HEK293 (cell line): ENCODE data around the gene KCNQ2.

Experiments used
- BCL11B ChIP-seq: fragments of 450-650 bp; formaldehyde crosslinking; IDR thresholded peaks from 2 replicates; pipeline ENCODE4 v1.5.1; 2016; ENCODE audit warnings: low read depth, missing biosample characterization, missing genetic modification characterization
- BCL6B ChIP-seq: fragments of 450-650 bp; formaldehyde crosslinking; IDR thresholded peaks from 2 replicates; pipeline ENCODE4 v1.5.1; 2017; ENCODE audit warnings: missing biosample characterization, missing genetic modification characterization
- HOXC10 ChIP-seq: sonication (generic); formaldehyde crosslinking; IDR thresholded peaks from 2 replicates; pipeline ENCODE4 v1.8.1; 2023; ENCODE audit warnings: mild to moderate bottlenecking, missing genetic modification reagents
- KLF8 ChIP-seq: fragments of 450-650 bp; formaldehyde crosslinking; IDR thresholded peaks from 2 replicates; pipeline ENCODE4 v1.5.1; 2016; ENCODE audit warnings: missing biosample characterization, missing genetic modification characterization
- KLF9 ChIP-seq: fragments of 450-650 bp; formaldehyde crosslinking; IDR thresholded peaks from 2 replicates; pipeline ENCODE4 v1.5.1; 2016; ENCODE audit warnings: missing biosample characterization, missing genetic modification characterization, low read depth
- OSR2 ChIP-seq: fragments of 450-650 bp; formaldehyde crosslinking; IDR thresholded peaks from 2 replicates; pipeline ENCODE4 v1.5.1; 2016; ENCODE audit warnings: missing biosample characterization, missing genetic modification characterization
- SCRT2 ChIP-seq: fragments of 450-650 bp; formaldehyde crosslinking; IDR thresholded peaks from 2 replicates; pipeline ENCODE4 v1.5.1; 2016; ENCODE audit warnings: missing biosample characterization, missing genetic modification characterization
- SP7 ChIP-seq: fragments of 450-650 bp; formaldehyde crosslinking; IDR thresholded peaks from 2 replicates; pipeline ENCODE4 v1.5.1; 2016; ENCODE audit warnings: missing biosample characterization, missing genetic modification characterization
- ZBTB17 ChIP-seq: fragments of 450-650 bp; formaldehyde crosslinking; IDR thresholded peaks from 2 replicates; pipeline ENCODE4 v1.5.1; 2016; ENCODE audit warnings: missing biosample characterization, missing genetic modification characterization
- ZBTB48 ChIP-seq: fragments of 450-650 bp; formaldehyde crosslinking; IDR thresholded peaks from 2 replicates; pipeline ENCODE4 v1.5.1; 2016; ENCODE audit warnings: missing biosample characterization, missing genetic modification characterization
- ZBTB7A ChIP-seq: fragments of 450-650 bp; formaldehyde crosslinking; IDR thresholded peaks from 2 replicates; pipeline ENCODE4 v1.5.1; 2016; ENCODE audit warnings: low read depth, missing biosample characterization, missing genetic modification characterization
- ZFP41 ChIP-seq: fragments of 450-650 bp; formaldehyde crosslinking; IDR thresholded peaks from 2 replicates; pipeline ENCODE4 v1.5.1; 2016; ENCODE audit warnings: missing biosample characterization, missing genetic modification characterization, borderline replicate concordance
- ZNF138 ChIP-seq: fragments of 450-650 bp; formaldehyde crosslinking; IDR thresholded peaks from 2 replicates; pipeline ENCODE4 v1.5.1; 2016; ENCODE audit warnings: missing biosample characterization, missing genetic modification characterization, borderline replicate concordance
- ZNF140 ChIP-seq: fragments of 450-650 bp; formaldehyde crosslinking; IDR thresholded peaks from 2 replicates; pipeline ENCODE4 v1.5.1; 2016; ENCODE audit warnings: missing biosample characterization, missing genetic modification characterization
- ZNF19 ChIP-seq: fragments of 450-650 bp; formaldehyde crosslinking; IDR thresholded peaks from 2 replicates; pipeline ENCODE4; 2016; ENCODE audit warnings: missing biosample characterization, missing genetic modification characterization, low read depth
- ZNF202 ChIP-seq: fragments of 450-650 bp; formaldehyde crosslinking; IDR thresholded peaks from 2 replicates; pipeline ENCODE4 v1.5.1; 2016; ENCODE audit warnings: missing biosample characterization, missing genetic modification characterization, borderline replicate concordance
- ZNF239 ChIP-seq: fragments of 450-650 bp; formaldehyde crosslinking; IDR thresholded peaks from 2 replicates; pipeline ENCODE4 v1.5.1; 2016; ENCODE audit warnings: missing biosample characterization, missing genetic modification characterization
- ZNF24 ChIP-seq: fragments of 450-650 bp; formaldehyde crosslinking; IDR thresholded peaks from 2 replicates; pipeline ENCODE4 v1.5.1; 2016; ENCODE audit warnings: missing biosample characterization, missing genetic modification characterization
- ZNF274 ChIP-seq, 2 experiments: fragments of 200-500 bp in 1 of 2; fragments of 450-650 bp in 1 of 2; sonication (Bioruptor generic) in 1 of 2; formaldehyde crosslinking in 1 of 2; IDR thresholded peaks; 2 replicates each; pipeline versions ENCODE4 v1.5.1 to v1.6.1; 2014 to 2016; ENCODE audit warnings: borderline replicate concordance in 1 of 2, inconsistent platforms in 1 of 2, low read length in 1 of 2, missing biosample characterization in 1 of 2, missing genetic modification characterization in 1 of 2
- ZNF324 ChIP-seq: fragments of 450-650 bp; formaldehyde crosslinking; IDR thresholded peaks from 2 replicates; pipeline ENCODE4 v1.5.1; 2016; ENCODE audit warnings: missing biosample characterization, missing genetic modification characterization
- ZNF404 ChIP-seq: fragments of 450-650 bp; formaldehyde crosslinking; IDR thresholded peaks from 2 replicates; pipeline ENCODE4 v1.5.1; 2017; ENCODE audit warnings: missing biosample characterization, missing genetic modification characterization
- ZNF423 ChIP-seq: fragments of 450-650 bp; formaldehyde crosslinking; IDR thresholded peaks from 2 replicates; pipeline ENCODE4 v1.5.1; 2016; ENCODE audit warnings: missing biosample characterization, missing genetic modification characterization
- ZNF473 ChIP-seq: fragments of 450-650 bp; formaldehyde crosslinking; IDR thresholded peaks from 2 replicates; pipeline ENCODE4 v1.5.1; 2017; ENCODE audit warnings: missing biosample characterization, missing genetic modification characterization
- ZNF596 ChIP-seq: fragments of 450-650 bp; IDR thresholded peaks from 2 replicates; pipeline ENCODE4 v1.5.0; 2018; ENCODE audit warnings: missing biosample characterization, mild to moderate bottlenecking, missing genetic modification characterization, moderate library complexity
- ZNF623 ChIP-seq: fragments of 450-650 bp; formaldehyde crosslinking; IDR thresholded peaks from 2 replicates; pipeline ENCODE4 v1.5.1; 2016; ENCODE audit warnings: missing biosample characterization, missing genetic modification characterization
- ZNF624 ChIP-seq: fragments of 450-650 bp; formaldehyde crosslinking; IDR thresholded peaks from 2 replicates; pipeline ENCODE4 v1.5.1; 2017; ENCODE audit warnings: missing biosample characterization, missing genetic modification characterization
- ZNF626 ChIP-seq: fragments of 450-650 bp; sonication (Bioruptor Pico); formaldehyde crosslinking; IDR thresholded peaks from 2 replicates; pipeline ENCODE4 v1.5.1; 2018; ENCODE audit warnings: missing biosample characterization, missing genetic modification characterization, inconsistent platforms
- ZNF677 ChIP-seq: fragments of 450-650 bp; IDR thresholded peaks from 2 replicates; pipeline ENCODE4 v1.5.0; 2018; ENCODE audit warnings: missing biosample characterization, mild to moderate bottlenecking, missing genetic modification characterization, moderate library complexity
- ZNF707 ChIP-seq: fragments of 450-650 bp; formaldehyde crosslinking; IDR thresholded peaks from 2 replicates; pipeline ENCODE4 v1.5.1; 2016; ENCODE audit warnings: missing biosample characterization, missing genetic modification characterization
- ZNF777 ChIP-seq: fragments of 450-650 bp; formaldehyde crosslinking; IDR thresholded peaks from 2 replicates; pipeline ENCODE4 v1.5.1; 2017; ENCODE audit warnings: missing biosample characterization, missing genetic modification characterization, borderline replicate concordance
- ZNF792 ChIP-seq: fragments of 450-650 bp; formaldehyde crosslinking; IDR thresholded peaks from 2 replicates; pipeline ENCODE4 v1.5.1; 2016; ENCODE audit warnings: missing biosample characterization, missing genetic modification characterization
- ZSCAN23 ChIP-seq: fragments of 450-650 bp; formaldehyde crosslinking; IDR thresholded peaks from 2 replicates; pipeline ENCODE4 v1.5.1; 2016; ENCODE audit warnings: missing biosample characterization, missing genetic modification characterization
- TF ChIP-seq, protein P1 (sequence below): fragments of 450-650 bp; formaldehyde crosslinking; IDR thresholded peaks from 2 replicates; pipeline ENCODE4 v1.5.1; 2016; ENCODE audit warnings: missing biosample characterization, missing genetic modification characterization
- TF ChIP-seq, protein P2 (sequence below): fragments of 450-650 bp; formaldehyde crosslinking; IDR thresholded peaks from 2 replicates; pipeline ENCODE4 v1.5.1; 2016; ENCODE audit warnings: missing biosample characterization, missing genetic modification characterization
- TF ChIP-seq, protein P3 (sequence below): fragments of 450-650 bp; formaldehyde crosslinking; IDR thresholded peaks from 2 replicates; pipeline ENCODE4 v1.5.1; 2016; ENCODE audit warnings: missing biosample characterization, missing genetic modification characterization

Gene KCNQ2

GRCh38 chr20:63501818-63502670, 29.6 kb upstream of the KCNQ2 start (continued):
- no peak for TF ChIP-seq ZNF274 (IDR thresholded peaks at IDR 0.05; ENCODE audit: low read length)
- no peak for TF ChIP-seq ZNF274 (tag by site-specific recombination; IDR thresholded peaks at IDR 0.05; ENCODE audit: borderline replicate concordance)
- TF ChIP-seq ZNF777 (tag by site-specific recombination) = no peak
- TF ChIP-seq SP7 (tag by site-specific recombination) = peak; percentile 55; the same call in 1 of the 2 replicates
- TF ChIP-seq KLF9 (tag by site-specific recombination) = peak; percentile 18; the same call in 1 of the 2 replicates
- no peak for TF ChIP-seq ZNF239 (tag by site-specific recombination)
- TF ChIP-seq ZFP41 = no peak
- no peak for TF ChIP-seq BCL6B (tag by site-specific recombination)
- TF ChIP-seq BCL11B (tag by site-specific recombination) = no peak; the same call in 1 of the 2 replicates
- TF ChIP-seq, protein P1, sequence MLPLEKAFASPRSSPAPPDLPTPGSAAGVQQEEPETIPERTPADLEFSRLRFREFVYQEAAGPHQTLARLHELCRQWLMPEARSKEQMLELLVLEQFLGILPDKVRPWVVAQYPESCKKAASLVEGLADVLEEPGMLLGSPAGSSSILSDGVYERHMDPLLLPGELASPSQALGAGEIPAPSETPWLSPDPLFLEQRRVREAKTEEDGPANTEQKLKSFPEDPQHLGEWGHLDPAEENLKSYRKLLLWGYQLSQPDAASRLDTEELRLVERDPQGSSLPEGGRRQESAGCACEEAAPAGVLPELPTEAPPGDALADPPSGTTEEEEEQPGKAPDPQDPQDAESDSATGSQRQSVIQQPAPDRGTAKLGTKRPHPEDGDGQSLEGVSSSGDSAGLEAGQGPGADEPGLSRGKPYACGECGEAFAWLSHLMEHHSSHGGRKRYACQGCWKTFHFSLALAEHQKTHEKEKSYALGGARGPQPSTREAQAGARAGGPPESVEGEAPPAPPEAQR = no peak
- TF ChIP-seq ZNF19 (tag by site-specific recombination) = no peak
- TF ChIP-seq ZNF423 (tag by site-specific recombination) = peak; percentile 41; the same call in 1 of the 2 replicates
- TF ChIP-seq ZNF792 (tag by site-specific recombination) = no peak
- TF ChIP-seq ZBTB7A (tag by site-specific recombination) = peak; percentile 75; the same call in 1 of the 2 replicates
- no peak for TF ChIP-seq ZNF677
- no peak for TF ChIP-seq ZNF624 (tag by site-specific recombination)
- no peak for TF ChIP-seq ZNF404 (tag by site-specific recombination)
- TF ChIP-seq ZNF202 (tag by site-specific recombination) = no peak
- TF ChIP-seq, protein P2, sequence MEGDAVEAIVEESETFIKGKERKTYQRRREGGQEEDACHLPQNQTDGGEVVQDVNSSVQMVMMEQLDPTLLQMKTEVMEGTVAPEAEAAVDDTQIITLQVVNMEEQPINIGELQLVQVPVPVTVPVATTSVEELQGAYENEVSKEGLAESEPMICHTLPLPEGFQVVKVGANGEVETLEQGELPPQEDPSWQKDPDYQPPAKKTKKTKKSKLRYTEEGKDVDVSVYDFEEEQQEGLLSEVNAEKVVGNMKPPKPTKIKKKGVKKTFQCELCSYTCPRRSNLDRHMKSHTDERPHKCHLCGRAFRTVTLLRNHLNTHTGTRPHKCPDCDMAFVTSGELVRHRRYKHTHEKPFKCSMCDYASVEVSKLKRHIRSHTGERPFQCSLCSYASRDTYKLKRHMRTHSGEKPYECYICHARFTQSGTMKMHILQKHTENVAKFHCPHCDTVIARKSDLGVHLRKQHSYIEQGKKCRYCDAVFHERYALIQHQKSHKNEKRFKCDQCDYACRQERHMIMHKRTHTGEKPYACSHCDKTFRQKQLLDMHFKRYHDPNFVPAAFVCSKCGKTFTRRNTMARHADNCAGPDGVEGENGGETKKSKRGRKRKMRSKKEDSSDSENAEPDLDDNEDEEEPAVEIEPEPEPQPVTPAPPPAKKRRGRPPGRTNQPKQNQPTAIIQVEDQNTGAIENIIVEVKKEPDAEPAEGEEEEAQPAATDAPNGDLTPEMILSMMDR (tag by site-specific recombination) = no peak
- TF ChIP-seq ZBTB48 (tag by site-specific recombination) = no peak
- no peak for TF ChIP-seq ZNF138 (tag by site-specific recombination)
- TF ChIP-seq ZNF626 (tag by site-specific recombination) = no peak
- no peak for TF ChIP-seq ZNF596
- TF ChIP-seq KLF8 (tag by site-specific recombination) = peak; percentile 50; the same call in 1 of the 2 replicates
- no peak for TF ChIP-seq ZNF140 (tag by site-specific recombination)
- TF ChIP-seq HOXC10 (CRISPR knock-in tag) = no peak
- peak; percentile 98 for TF ChIP-seq SCRT2
- no peak for TF ChIP-seq ZNF473 (tag by site-specific recombination)
- TF ChIP-seq ZNF623 (tag by site-specific recombination) = no peak
- TF ChIP-seq ZNF324 (tag by site-specific recombination) = no peak
- TF ChIP-seq, protein P3, sequence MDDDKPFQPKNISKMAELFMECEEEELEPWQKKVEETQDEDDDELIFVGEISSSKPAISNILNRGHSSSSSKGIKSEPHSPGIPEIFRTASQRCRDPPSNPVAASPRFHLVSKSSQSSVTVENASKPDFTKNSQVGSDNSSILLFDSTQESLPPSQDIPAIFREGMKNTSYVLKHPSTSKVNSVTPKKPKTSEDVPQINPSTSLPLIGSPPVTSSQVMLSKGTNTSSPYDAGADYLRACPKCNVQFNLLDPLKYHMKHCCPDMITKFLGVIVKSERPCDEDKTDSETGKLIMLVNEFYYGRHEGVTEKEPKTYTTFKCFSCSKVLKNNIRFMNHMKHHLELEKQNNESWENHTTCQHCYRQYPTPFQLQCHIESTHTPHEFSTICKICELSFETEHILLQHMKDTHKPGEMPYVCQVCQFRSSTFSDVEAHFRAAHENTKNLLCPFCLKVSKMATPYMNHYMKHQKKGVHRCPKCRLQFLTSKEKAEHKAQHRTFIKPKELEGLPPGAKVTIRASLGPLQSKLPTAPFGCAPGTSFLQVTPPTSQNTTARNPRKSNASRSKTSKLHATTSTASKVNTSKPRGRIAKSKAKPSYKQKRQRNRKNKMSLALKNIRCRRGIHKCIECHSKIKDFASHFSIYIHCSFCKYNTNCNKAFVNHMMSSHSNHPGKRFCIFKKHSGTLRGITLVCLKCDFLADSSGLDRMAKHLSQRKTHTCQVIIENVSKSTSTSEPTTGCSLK (tag by site-specific recombination) = no peak
- no peak for TF ChIP-seq ZSCAN23 (tag by site-specific recombination)
- no peak; the same call in 1 of the 2 replicates for TF ChIP-seq OSR2 (tag by site-specific recombination)
- 0 out of 2 replicates have a peak, but pooled peaks have one; percentile 29 for TF ChIP-seq ZBTB17 (tag by site-specific recombination)
- TF ChIP-seq ZNF707 (tag by site-specific recombination) = no peak
- TF ChIP-seq ZNF24 (tag by site-specific recombination) = no peak
